Liver (tissue), 3 donors: ENCODE data around the gene MED31.

ENCODE experiments used
- CTCF ChIP-seq: fragments of 150-350 bp; IDR thresholded peaks from 2 replicates; pipeline ENCODE4 v1.5.1; 2017; ENCODE audit warnings: improper control_type of control experiment, low read depth, low read length; ENCODE audit not compliant: missing input control
- EGR1 ChIP-seq, 2 donors: IDR thresholded peaks; 2 replicates each; pipeline ENCODE4 v1.6.1; 2016 to 2018; ENCODE audit warnings: antibody characterized with exemption in 2 of 2, low read depth in 2 of 2
- GABPA ChIP-seq, 2 donors: IDR thresholded peaks in 1 of 2; conservative IDR thresholded peaks in 1 of 2; 2 replicates each; pipeline ENCODE4 v1.6.1; 2016; ENCODE audit warnings: antibody characterized with exemption in 2 of 2, mild to moderate bottlenecking in 1 of 2, moderate library complexity in 1 of 2
- MAX ChIP-seq: IDR thresholded peaks from 2 replicates; pipeline ENCODE4 v1.6.1; 2016; ENCODE audit warnings: antibody characterized with exemption
- RAD21 ChIP-seq, 2 donors: IDR thresholded peaks; 2 replicates each; pipeline ENCODE4 v1.6.1; 2016; ENCODE audit warnings: antibody characterized with exemption in 2 of 2, mild to moderate bottlenecking in 2 of 2
- donor health status: healthy.
- donor health status: healthy.

- no peak for TF ChIP-seq CTCF
- TF ChIP-seq GABPA (IDR thresholded peaks at IDR 0.05 in 1 of 2, conservative IDR thresholded peaks at IDR 0.05 in 1 of 2), result no peak
- TF ChIP-seq MAX, result no peak
- TF ChIP-seq EGR1 (IDR thresholded peaks at IDR 0.05; ENCODE audit: low read depth in 2 of 2), result no peak
- no peak for TF ChIP-seq RAD21 (IDR thresholded peaks at IDR 0.05)
Measured at GRCh38 chr17:6611231-6611630, 40.2 kb downstream of the MED31 start.
